ENCODE measurements around the gene KRTAP5-4. TPM values are rescaled to one million over a fixed set of nuclear protein-coding genes. Genes with fewer than 3 reads are reported as not detected.
A peak's percentile ranks its signal among the peaks of the same experiment; 100 is the strongest.
"Not testable (repeated sequence)": the region's sequence is repeated elsewhere in the genome, so short reads cannot be mapped to it uniquely, and the experiment has no call there.

The KRTAP5-4 gene
- total and polyA plus RNA-seq, 3 donors from 2014 or later = not detected

GRCh38 chr11:1668911-1669473 lies 47.1 kb upstream of the KRTAP5-4 start:
- peaks cover 7% of the 10 kb centered on the region for H3K4me1 ChIP-seq
- DNase-seq = peak; percentile 6
- H3K27me3 ChIP-seq = no peaks in the 10 kb centered on the region
- no peaks in the 10 kb centered on the region for H3K36me3 ChIP-seq (ENCODE audit: low read depth, missing control alignments)
- H3K9me3 ChIP-seq = no peaks in the 10 kb centered on the region
- WGBS, 2 donors = 72 to 87% methylated on average over 13 of the region's 13 CpGs
- H3K27ac ChIP-seq = no peak overlapping the region
- intact Hi-C loops (cut with DNase I; ENCODE audit: low total_unique reads) = no loop called here
- no peak overlapping the region for H3K4me3 ChIP-seq
- TF ChIP-seq POLR2A (IDR thresholded peaks at IDR 0.05) = no peak
- TF ChIP-seq, protein P1, sequence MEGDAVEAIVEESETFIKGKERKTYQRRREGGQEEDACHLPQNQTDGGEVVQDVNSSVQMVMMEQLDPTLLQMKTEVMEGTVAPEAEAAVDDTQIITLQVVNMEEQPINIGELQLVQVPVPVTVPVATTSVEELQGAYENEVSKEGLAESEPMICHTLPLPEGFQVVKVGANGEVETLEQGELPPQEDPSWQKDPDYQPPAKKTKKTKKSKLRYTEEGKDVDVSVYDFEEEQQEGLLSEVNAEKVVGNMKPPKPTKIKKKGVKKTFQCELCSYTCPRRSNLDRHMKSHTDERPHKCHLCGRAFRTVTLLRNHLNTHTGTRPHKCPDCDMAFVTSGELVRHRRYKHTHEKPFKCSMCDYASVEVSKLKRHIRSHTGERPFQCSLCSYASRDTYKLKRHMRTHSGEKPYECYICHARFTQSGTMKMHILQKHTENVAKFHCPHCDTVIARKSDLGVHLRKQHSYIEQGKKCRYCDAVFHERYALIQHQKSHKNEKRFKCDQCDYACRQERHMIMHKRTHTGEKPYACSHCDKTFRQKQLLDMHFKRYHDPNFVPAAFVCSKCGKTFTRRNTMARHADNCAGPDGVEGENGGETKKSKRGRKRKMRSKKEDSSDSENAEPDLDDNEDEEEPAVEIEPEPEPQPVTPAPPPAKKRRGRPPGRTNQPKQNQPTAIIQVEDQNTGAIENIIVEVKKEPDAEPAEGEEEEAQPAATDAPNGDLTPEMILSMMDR (IDR thresholded peaks at IDR 0.05) = no peak

DNA sequence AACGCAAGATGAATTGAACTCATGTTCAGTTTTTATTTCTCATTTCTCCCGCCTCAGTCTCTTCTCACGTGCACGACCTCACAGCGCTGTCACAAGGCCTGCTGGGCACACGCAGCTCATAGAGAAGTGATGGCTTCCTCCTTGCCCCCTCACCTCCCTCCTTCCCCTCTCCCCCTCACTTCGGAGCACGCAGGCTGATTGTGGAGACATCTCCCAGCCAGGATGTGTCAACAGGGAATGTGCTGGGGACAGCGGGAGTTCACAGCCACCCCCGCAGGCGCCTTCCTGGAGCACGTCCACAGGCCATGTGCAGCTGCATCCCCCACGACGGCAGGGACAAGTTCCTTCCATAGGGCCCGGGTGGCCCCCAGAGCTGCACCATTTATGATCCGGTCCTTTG lies 46.0 kb upstream of the KRTAP5-4 start:
- H3K27ac ChIP-seq = no peak overlapping the region
- peak; percentile 48 for DNase-seq

GRCh38 chr11:1667121-1667850 lies 45.3 kb upstream of the KRTAP5-4 start:
- Histone ChIP-seq H3K4me3 (no peak overlapping the region), H3K36me3 (ENCODE audit: low read depth, missing control alignments) (no peaks in the 10 kb centered on the region), H3K4me1 (peaks cover 7% of the 10 kb centered on the region), H3K27me3 (no peaks in the 10 kb centered on the region), H3K9me3 (no peaks in the 10 kb centered on the region), H3K27ac (no peak overlapping the region)
- intact Hi-C loops (cut with DNase I; ENCODE audit: low total_unique reads) = no loop called here
- TF ChIP-seq, protein P1 (IDR thresholded peaks at IDR 0.05) = no peak
- no peak for TF ChIP-seq POLR2A (IDR thresholded peaks at IDR 0.05)
- 85 to 97% methylated on average over 14 to 24 of the region's 24 CpGs for WGBS, 2 donors
- DNase-seq = peak; percentile 10

More for the DNA sequence above, 46.0 kb upstream of the KRTAP5-4 start:
- peaks cover 7% of the 10 kb centered on the region for H3K4me1 ChIP-seq
- H3K27me3 ChIP-seq = no peaks in the 10 kb centered on the region
- intact Hi-C loops (cut with DNase I; ENCODE audit: low total_unique reads) = no loop called here
- H3K36me3 ChIP-seq (ENCODE audit: low read depth, missing control alignments) = no peaks in the 10 kb centered on the region
- no peak overlapping the region for H3K4me3 ChIP-seq
- WGBS, 2 donors = 55 to 58% methylated on average over 15 to 16 of the region's 16 CpGs
- TF ChIP-seq POLR2A (IDR thresholded peaks at IDR 0.05) = no peak
- TF ChIP-seq, protein P1 (IDR thresholded peaks at IDR 0.05) = no peak
- H3K9me3 ChIP-seq = no peaks in the 10 kb centered on the region

DNA sequence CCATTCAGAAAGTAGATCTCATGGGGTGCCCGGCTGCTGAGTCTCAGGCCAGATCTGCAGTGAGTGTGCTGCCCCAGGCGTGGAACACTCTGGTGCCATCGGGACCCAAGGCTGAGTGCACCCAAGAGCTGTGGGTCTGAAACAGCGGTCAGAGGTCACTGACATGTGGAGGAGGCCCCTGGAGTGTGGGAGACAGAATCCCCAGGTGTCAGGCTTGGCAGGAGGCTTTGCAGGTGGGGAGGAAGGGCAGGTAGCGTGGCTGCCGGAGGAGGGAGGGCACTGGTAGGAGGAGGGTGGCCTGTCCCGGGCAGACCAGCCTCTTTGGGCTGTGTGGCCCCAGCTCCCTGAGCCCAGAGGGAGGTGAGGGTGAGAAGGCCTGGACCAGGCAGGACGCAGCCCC lies 43.4 kb upstream of the KRTAP5-4 start:
- H3K27me3 ChIP-seq = no peaks in the 10 kb centered on the region
- no peaks in the 10 kb centered on the region for H3K36me3 ChIP-seq (ENCODE audit: low read depth, missing control alignments)
- intact Hi-C loops (cut with DNase I; ENCODE audit: low total_unique reads) = no loop called here
- H3K4me3 ChIP-seq = no peak overlapping the region
- 90% methylated on average over 4 of the region's 8 CpGs; no CpG with 5 or more reads in 1 of the 2 donors for WGBS, 2 donors
- H3K9me3 ChIP-seq = no peaks in the 10 kb centered on the region
- no peak overlapping the region for H3K27ac ChIP-seq
- no peak for DNase-seq
- peaks cover 7% of the 10 kb centered on the region for H3K4me1 ChIP-seq
- TF ChIP-seq, protein P1 (IDR thresholded peaks at IDR 0.05) = no peak
- TF ChIP-seq POLR2A (IDR thresholded peaks at IDR 0.05) = no peak

DNA sequence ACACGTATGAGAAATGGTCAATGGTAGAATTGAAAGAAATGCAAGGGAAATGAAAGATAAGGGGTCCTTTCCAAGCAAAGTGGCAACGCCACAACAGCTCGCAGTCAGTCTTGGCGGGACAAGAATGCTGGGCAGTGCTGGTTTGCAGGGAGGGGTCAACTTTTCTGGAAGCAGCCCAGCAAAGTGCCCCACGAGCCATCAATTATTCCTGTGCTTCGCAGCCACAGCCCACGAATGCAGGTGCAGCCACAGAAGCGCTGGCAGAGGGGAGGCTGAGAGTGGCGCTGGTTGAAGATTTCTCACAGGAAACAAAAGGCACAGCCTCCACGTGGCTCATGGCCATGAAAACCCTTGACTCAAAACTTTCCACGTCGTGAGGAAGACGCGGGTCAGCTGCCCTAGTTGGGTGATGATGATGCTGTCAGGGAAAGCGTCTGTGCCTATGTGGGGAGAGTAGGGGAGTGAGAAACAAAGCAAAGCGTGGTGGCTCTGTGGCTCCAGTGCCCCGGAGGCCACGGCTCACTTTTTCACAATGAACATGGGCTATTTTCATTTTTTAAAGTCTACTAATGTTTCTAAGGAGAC lies 40.9 kb upstream of the KRTAP5-4 start:
- not testable (repeated sequence) for H3K36me3 ChIP-seq (ENCODE audit: low read depth, missing control alignments)

DNA sequence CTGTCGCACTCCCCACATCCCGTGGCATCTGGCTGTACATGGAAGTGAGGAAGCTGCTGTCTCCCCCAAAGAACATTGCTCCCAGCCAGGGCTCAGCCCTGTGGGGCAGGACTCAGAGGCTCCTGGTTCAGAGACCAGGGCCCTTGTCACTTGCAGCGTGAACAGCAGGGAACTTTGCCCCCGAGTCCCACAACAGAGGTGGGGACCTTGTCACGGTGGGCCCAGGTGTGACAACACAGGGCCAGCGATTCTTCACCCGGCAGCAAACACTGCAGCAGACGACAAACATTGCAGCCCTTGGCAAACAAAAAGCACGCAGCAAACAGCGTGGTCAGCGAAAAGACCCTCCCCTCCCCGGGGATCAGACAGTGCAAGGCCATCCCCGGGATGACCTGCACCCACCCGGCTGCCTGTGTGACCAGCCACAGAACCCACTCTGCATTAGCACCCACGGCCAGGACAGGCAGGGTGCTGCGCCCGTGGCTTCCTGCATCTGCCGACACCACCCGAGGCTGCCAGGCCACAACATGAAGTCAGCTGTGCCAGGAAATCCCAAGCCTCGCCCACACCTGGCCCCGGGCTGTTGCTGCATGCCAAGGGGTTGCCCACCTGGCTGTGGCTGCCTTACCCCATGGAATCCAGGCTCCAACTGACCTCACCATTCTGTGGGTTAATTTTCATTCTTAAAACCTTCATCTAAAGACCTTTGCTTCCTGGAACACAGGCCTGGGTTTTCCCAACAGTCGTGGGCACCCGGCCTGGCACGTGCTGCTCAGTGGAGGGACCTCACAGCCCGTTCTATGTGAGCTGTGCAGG lies 39.7 kb upstream of the KRTAP5-4 start:
- 81 to 95% methylated on average over 5 to 16 of the region's 25 CpGs for WGBS, 2 donors
- H3K4me1 ChIP-seq; H3K4me3 ChIP-seq; H3K27ac ChIP-seq; H3K27me3 ChIP-seq; H3K9me3 ChIP-seq; H3K36me3 ChIP-seq (ENCODE audit: low read depth, missing control alignments); DNase-seq; intact Hi-C loops (cut with DNase I; ENCODE audit: low total_unique reads): not testable (repeated sequence)

More for the DNA sequence above, 40.9 kb upstream of the KRTAP5-4 start:
- intact Hi-C loops (cut with DNase I; ENCODE audit: low total_unique reads); DNase-seq; H3K27me3 ChIP-seq; H3K4me1 ChIP-seq; H3K4me3 ChIP-seq; H3K27ac ChIP-seq; H3K9me3 ChIP-seq: not testable (repeated sequence)
- WGBS, 2 donors = 62 to 67% methylated on average over 16 to 18 of the region's 18 CpGs

Measured in testis (tissue), 3 donors.